GM19193 (cell line): ENCODE results near the gene CELF6.

Experiments
- POLR2A ChIP-seq: IDR thresholded peaks from 4 replicates; pipeline ENCODE4 v1.6.1; 2011; ENCODE audit not compliant: insufficient read depth, insufficient read length; ENCODE audit errors: extremely low read depth

Gene CELF6

DNA sequence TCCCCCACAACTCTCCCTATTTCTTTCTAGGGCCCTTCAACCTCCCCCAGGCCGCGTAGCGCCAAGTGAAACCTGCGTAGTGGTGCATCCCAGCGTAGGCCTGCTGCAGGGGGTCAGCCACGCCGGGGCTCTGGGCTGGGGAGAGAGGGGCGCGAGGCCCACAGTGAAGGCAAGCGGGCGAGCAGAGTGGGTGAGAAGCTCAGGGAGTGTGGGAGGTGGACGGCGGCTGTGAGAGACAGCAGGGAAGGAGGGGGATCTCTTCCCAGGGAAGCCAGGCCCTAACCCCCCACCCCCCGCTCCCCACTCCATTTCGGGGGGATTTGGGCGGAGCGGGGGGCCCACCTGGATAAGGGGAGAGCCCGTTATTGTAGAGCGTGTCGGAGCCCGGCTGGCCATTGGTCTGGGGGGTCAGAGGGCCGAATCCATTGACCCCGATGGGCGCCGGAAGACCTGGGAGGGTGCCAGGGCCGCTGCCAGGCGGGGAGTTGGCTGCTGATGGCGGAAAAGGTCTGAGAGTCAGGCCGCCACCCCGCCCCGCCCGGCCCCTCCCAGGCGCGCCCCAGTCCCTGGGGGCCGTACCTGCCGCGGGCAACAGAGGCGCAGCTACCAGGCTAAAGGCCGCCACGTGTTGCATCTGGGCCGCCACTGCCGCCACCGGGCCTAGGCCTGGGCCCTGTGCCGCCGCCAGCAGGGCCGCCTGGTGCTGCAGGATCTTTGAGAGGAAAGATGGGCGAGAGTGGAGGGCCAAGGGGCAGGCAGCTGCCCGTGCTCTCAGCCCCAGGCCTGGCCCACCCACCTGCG is 31.0 kb downstream of the CELF6 start:
- no peak for TF ChIP-seq POLR2A

DNA sequence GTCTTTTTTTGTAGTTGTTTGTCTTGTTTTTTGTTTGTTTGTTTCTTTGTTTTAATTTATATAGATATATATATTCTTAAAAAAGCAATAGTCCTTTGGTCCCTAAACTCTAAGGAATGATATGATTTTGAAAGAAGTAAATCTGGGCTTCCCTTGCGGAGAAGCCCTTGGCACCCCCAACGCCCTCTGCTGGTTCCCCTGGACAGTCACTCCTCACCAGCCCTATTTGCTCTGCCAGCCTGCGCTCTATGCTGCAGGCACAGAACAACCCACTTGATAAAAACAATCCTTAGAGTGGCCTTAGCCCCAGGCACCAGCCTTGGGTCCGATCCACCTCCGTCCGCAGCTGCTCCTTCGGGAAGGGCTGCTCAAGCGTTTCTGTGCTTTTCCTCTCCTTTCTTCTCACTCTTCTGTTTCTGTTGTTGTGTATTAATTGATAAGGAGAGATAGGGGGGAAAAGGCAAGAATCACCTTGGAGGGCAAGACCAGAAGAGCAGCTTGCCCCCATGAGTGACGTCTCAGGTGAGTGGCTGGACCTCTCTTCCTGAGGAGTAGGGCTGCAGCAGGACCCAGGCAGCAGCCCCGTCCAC is 33.9 kb downstream of the CELF6 start:
- TF ChIP-seq POLR2A = no peak

DNA sequence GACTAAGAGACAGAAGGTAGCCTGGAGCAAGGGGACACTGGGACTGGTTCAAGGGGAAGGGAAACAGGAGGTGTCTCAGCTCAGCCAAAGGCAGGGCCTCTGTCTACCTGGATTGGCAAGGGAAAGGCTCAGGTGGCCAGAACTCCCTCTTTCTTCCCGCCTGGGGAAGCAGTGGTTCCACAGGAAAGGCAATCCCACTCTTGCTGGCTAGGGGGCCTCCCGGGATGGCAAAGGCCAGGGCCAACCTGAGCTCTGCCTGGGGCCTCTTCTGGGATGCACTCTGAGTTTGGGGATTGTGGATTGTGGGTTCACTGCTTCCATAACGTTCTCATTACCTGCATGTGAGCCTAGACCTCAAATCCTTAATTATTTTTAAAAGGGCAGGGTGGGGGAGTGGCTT is 34.6 kb downstream of the CELF6 start:
- no peak for TF ChIP-seq POLR2A

DNA sequence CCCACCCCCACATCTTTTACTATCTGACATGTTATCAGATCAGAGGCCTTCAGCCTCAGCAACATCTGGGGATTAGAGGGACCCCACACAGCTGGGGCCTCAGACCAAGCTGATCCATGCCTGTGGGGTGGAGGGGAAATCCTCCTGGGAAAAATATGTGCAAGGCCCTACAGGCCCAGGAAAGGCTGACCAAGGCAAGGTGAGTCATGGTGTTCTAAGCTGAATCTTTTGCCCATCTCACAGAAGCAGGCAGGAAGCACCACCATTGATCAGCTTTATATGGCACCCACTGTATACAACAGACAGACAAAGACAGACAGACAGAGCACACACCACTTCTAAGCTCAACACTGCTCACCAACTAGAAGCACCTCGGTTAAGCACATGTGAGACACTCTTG is 35.2 kb downstream of the CELF6 start:
- TF ChIP-seq POLR2A = no peak

DNA sequence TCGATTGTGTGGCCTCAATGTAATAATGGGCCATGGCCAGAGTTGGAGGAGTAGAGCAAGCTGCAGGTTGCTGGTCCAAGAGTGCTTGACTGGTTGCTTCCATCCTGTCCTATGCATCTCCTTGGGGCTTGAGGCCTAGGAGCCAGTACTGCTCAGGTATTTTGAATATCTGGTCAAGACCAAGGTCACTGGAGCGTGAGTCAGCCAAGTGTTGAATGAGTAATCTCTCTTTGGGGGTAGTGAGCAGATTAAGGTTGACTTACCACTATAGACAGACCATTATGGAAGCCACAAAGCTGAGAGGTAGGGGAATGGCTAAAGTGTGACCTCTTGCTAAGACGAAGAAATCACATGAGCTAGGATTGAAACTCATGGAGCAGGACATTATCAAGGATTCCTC is 38.2 kb downstream of the CELF6 start:
- no peak for TF ChIP-seq POLR2A

DNA sequence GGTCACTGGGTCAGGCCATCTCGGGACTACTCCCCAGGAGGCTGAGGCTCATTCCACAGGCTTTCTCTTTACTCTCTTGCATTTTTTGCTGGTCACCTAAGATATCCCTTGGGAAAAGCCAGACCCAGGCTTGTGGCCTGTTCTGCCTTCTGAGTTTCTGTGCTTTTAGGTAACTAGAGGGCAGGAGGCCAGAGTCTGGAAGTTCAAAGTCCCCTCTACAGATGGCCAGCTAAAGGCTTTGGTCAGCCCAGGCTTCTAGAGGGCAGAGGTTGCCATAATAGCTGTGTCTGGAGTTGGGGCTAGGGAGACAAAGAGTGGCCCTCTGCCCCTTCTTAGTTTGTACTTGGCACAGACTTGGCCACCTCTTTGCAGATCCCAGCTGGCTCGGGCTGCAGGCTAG is 39.2 kb downstream of the CELF6 start:
- TF ChIP-seq POLR2A = no peak

DNA sequence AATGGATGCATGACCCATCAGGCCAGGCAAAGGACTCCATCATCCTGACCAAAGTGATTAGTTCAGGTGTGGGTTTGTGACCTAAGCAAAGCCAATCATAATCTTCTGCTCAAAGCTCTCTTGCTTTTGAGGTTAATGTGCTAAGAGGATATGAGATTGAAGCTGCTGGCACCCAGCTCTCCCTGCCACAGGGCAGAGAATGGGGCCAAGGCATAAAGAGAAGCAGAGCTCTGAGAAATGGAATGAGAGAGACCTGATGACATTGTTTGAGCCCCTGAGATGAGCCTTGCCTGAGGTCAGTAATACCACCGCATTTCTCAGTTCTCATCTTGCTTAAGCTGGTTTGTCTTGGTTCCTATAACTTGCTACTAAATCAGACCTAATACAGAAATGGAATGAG is 41.2 kb downstream of the CELF6 start:
- no peak for TF ChIP-seq POLR2A

DNA sequence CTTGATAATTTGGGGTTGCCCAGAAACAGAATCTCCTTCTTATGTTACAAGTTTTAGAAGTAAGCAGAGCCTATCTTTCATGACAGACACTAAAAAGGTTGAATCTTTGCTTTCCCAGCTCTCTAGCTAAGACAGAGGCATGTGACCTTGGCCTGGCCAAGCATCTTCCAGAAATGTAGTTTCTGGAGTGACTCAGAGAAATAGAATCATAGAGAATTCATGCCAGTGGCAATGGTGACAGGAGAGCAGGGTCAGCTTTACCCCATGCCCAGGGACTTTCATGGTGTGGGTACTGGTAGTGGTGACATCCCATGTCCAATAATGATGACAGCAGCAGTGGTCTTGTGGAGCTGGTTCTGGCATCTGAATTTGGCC is 43.6 kb downstream of the CELF6 start:
- no peak for TF ChIP-seq POLR2A

DNA sequence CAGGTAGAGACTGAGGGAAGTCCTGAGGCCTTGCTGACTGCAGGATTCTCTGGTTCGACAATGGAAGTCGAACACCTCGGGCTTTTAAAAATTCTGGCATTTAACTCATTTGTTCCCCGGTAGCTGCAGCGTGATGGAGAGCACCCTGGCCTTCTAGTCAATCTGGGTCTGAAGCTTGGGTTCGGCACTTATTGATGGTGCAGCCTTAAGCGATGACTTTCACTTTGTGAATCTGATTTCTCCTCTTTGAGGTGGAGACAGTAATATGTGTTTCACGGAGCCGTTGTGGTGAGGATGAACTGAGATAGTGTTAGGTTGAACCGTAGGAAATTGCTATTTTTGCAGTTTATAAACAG is 47.0 kb downstream of the CELF6 start:
- TF ChIP-seq POLR2A = no peak

DNA sequence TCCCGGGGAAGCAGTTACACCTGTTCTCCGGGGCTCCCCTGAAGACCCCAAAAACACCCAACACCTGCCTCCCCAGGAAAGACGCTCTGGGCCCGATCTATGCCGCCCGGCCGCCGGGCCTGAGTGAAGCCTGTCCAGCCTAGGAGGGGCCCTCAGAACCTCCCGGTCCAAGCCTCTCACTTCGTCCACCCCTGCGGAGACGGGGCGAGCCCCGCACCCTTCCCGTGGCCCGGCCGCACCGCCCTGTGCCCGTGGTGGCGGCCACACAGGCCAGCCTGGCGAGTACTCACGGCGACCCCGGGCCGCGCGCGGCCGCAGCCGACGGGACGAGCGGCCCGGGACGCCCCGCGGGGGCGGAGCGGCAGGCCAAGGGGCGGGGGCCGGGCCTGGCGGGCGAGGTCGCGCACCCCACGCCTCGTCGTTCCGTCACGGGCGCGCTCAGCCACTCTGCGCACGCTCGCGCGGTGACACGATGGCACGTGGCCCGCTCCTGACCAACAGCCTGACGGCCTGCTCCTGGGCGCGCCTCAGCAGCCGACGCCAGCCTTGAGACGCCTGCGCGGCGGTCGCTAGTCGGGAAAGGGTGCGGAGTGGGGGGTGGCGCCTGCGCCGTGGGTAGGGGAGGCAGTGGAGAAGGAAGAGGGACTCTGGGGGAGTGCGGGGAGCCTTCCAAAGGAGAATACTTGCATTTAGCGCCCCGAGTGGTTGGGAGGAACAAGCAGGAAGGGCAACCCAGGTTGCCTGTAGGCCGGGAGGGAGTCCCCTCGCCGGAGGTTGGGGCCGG is 47.6 kb downstream of the CELF6 start, which contains the start of gene PARP6:
PARP6 (minus strand) TSS at position 342 of the 784 bp plus-strand sequence. CDS start 5,077 bp downstream, outside the sequence.
- peak; percentile 73 for TF ChIP-seq POLR2A

DNA sequence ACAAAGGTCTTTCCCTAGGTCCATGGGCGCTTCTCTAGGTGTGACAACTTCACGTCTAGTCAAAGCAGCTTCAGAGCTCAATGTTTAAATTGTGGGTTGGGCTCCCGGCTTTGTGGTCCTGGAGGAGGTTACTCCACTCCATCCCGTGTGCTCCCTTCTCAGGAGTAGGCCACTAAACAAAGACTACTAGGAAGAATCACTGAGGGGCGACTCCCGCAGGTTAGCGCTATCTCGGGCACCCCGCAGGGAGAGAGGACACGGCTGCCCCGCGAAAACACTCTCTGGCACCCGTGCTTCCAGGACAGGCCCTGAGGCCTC is 48.1 kb downstream of the CELF6 start:
- TF ChIP-seq POLR2A = no peak

DNA sequence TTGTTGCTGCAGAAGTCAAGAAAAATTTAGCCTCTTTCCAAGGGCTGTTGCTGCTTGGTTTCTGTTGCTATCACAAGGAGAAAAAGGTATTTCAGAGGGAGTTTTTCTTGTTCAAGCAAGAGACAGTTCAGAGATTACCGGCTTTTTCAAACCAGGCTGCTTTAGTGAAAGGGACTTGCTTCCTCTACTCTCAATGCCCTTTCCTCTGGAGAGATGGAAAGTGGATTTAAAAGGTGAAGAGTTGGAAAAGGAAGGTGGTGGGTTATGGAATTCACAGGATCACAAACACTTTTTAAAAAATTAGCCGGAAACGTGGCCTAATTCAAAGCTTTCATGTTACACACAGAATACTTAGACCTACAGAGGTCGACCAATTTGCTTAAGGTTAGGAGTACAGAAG is 48.7 kb downstream of the CELF6 start:
- no peak for TF ChIP-seq POLR2A

DNA sequence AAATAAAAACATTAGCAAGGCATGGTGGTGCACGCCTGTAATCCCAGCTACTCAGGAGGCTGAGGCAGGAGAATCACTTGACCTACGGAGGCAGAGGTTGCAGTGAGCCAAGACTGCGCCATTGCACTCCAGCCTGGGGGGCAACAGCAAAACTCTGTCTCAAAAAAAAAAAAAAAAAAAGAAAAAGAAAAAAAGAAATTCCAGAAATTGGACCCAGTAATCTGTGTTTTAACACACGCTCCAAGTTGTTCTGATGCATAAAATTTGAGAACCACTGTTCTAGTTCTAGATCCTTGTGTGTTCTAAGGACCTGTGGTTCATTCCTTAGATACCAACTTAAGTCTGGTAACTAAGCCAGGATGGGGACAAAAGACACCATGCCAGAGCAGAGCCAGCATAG is 50.2 kb downstream of the CELF6 start:
- TF ChIP-seq POLR2A = no peak

DNA sequence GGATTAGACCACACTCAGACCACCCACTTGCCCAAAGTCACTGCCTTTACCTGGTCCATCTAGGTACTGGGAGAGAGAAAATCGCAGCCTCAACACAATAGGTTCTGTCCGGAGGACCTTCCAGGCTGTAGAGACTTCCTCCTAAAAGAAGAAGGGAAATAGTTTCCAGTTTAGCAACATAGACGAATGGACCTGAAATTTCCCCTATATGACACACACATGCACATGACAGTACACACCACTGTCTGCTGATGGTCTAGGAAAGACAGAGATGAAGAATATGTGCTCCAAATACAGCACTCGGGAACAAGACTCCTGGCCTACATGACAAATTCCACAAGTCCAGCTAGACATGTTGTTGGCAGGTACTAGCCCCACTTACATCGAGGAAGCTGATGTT is 54.9 kb downstream of the CELF6 start:
- TF ChIP-seq POLR2A = no peak

DNA sequence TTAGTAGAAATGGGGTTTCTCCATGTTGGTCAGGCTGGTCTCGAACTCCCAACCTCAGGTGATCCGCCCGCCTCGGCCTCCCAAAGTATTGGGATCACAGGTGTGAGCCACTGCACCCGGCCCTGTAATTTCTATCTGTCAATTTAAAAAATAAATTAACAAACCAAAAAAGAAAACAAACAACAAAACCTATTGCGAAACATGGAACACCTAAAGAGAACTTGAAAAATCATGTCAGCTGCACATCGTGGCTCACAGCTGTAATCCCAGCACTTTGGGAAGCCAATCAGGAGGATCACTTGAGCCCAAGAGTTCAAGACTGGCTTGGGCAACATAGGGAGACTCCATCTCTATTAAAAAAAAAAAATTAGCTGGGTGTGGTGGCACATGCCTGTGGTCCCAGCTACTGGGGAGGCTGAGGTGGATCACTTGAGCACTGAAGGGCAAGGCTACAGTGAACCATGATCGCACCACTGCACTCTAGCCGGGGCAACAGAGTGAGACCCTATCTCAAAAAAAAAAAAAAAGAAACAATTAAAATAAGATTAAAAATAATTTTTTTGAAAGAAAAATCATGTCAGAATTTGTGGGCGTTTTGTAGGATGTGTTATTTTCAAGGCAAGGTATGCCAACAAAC is 67.2 kb downstream of the CELF6 start:
- TF ChIP-seq POLR2A = no peak
